ENCODE data around the gene STXBP6. TPM values are rescaled to one million over a fixed set of nuclear protein-coding genes. Genes with fewer than 3 reads are reported as not detected.

Gene STXBP6
- total and polyA plus RNA-seq, 2 of the 13 experiments (the other 11 are each of a cell fraction or from before 2014, with no cell fraction given) = 35.3 to 42.8 TPM

- TF ChIP-seq, protein P1, sequence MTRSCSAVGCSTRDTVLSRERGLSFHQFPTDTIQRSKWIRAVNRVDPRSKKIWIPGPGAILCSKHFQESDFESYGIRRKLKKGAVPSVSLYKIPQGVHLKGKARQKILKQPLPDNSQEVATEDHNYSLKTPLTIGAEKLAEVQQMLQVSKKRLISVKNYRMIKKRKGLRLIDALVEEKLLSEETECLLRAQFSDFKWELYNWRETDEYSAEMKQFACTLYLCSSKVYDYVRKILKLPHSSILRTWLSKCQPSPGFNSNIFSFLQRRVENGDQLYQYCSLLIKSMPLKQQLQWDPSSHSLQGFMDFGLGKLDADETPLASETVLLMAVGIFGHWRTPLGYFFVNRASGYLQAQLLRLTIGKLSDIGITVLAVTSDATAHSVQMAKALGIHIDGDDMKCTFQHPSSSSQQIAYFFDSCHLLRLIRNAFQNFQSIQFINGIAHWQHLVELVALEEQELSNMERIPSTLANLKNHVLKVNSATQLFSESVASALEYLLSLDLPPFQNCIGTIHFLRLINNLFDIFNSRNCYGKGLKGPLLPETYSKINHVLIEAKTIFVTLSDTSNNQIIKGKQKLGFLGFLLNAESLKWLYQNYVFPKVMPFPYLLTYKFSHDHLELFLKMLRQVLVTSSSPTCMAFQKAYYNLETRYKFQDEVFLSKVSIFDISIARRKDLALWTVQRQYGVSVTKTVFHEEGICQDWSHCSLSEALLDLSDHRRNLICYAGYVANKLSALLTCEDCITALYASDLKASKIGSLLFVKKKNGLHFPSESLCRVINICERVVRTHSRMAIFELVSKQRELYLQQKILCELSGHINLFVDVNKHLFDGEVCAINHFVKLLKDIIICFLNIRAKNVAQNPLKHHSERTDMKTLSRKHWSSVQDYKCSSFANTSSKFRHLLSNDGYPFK (CRISPR knock-in tag; IDR thresholded peaks at IDR 0.05; ENCODE audit: borderline replicate concordance) = no peak
- TF ChIP-seq TMF1 (CRISPR knock-in tag; IDR thresholded peaks at IDR 0.05; ENCODE audit: low read depth) (no peak), MTA3 (CRISPR knock-in tag; IDR thresholded peaks at IDR 0.05) (no peak), THYN1 (CRISPR knock-in tag; IDR thresholded peaks at IDR 0.05; ENCODE audit: borderline replicate concordance, low read depth) (no peak), ZFP36L1 (CRISPR knock-in tag; IDR thresholded peaks at IDR 0.05) (no peak), GABPA (IDR thresholded peaks at IDR 0.05; ENCODE audit: low read depth, low read length) (no peak), GABPA (CRISPR knock-in tag; IDR thresholded peaks at IDR 0.05; ENCODE audit: low read depth) (no peak), HNRNPLL (IDR thresholded peaks at IDR 0.05; ENCODE audit: low read depth, low read length, poor library complexity, severe bottlenecking) (no peak), CREBL2 (CRISPR knock-in tag; IDR thresholded peaks at IDR 0.05; ENCODE audit: borderline replicate concordance) (no peak; the same call in 1 of the 2 replicates), ZBTB20 (CRISPR knock-in tag; IDR thresholded peaks at IDR 0.05; ENCODE audit: borderline replicate concordance, low read depth) (no peak), HNRNPL (IDR thresholded peaks at IDR 0.05; ENCODE audit: low read depth, low read length) (no peak), ZNF496 (CRISPR knock-in tag; IDR thresholded peaks at IDR 0.05; ENCODE audit: insufficient replicate concordance) (no peak), RNF219 (CRISPR knock-in tag; IDR thresholded peaks at IDR 0.05) (no peak), ARID5B (CRISPR knock-in tag; IDR thresholded peaks at IDR 0.05) (peak; percentile 84)
- TF ChIP-seq, protein P2, sequence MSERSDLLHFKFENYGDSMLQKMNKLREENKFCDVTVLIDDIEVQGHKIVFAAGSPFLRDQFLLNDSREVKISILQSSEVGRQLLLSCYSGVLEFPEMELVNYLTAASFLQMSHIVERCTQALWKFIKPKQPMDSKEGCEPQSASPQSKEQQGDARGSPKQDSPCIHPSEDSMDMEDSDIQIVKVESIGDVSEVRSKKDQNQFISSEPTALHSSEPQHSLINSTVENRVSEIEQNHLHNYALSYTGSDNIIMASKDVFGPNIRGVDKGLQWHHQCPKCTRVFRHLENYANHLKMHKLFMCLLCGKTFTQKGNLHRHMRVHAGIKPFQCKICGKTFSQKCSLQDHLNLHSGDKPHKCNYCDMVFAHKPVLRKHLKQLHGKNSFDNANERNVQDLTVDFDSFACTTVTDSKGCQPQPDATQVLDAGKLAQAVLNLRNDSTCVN (CRISPR knock-in tag; IDR thresholded peaks at IDR 0.05; ENCODE audit: borderline replicate concordance) = 0 out of 2 replicates have a peak, but pooled peaks have one; percentile 58
- TF ChIP-seq, protein P3, sequence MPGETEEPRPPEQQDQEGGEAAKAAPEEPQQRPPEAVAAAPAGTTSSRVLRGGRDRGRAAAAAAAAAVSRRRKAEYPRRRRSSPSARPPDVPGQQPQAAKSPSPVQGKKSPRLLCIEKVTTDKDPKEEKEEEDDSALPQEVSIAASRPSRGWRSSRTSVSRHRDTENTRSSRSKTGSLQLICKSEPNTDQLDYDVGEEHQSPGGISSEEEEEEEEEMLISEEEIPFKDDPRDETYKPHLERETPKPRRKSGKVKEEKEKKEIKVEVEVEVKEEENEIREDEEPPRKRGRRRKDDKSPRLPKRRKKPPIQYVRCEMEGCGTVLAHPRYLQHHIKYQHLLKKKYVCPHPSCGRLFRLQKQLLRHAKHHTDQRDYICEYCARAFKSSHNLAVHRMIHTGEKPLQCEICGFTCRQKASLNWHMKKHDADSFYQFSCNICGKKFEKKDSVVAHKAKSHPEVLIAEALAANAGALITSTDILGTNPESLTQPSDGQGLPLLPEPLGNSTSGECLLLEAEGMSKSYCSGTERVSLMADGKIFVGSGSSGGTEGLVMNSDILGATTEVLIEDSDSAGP (CRISPR knock-in tag; IDR thresholded peaks at IDR 0.05; ENCODE audit: borderline replicate concordance) = no peak
Measured at GRCh38 chr14:24885410-24885913, 164.5 kb downstream of the STXBP6 start (continued).

All from HepG2 (cell line).